HFFc6 (cell line): ENCODE results near the gene TPI1. TPM values are rescaled to one million over a fixed set of nuclear protein-coding genes. Genes with fewer than 3 reads are reported as not detected.
"Not testable (repeated sequence)": the region's sequence is repeated elsewhere in the genome, so short reads cannot be mapped to it uniquely, and the experiment has no call there.

ENCODE experiments used
- DNase-seq: peaks from one replicate; pipeline ENCODE4 v3.0.0-alpha.2; 2018
- H3K27ac Mint-ChIP-seq: 2 replicates; pipeline ENCODE4 v1.8.0; 2020; ENCODE audit warnings: mild to moderate bottlenecking, mixed read lengths
- H3K27me3 Mint-ChIP-seq: 2 replicates; pipeline ENCODE4 v1.8.0; 2021; ENCODE audit warnings: mild to moderate bottlenecking, moderate library complexity, mixed read lengths; ENCODE audit not compliant: insufficient read depth
- H3K36me3 Mint-ChIP-seq: 2 replicates; pipeline ENCODE4 v1.8.0; 2021; ENCODE audit warnings: low read depth, mixed read lengths
- H3K4me1 Mint-ChIP-seq: 2 replicates; pipeline ENCODE4 v1.8.0; 2020; ENCODE audit warnings: low read depth, mixed read lengths
- H3K4me3 Mint-ChIP-seq: 2 replicates; pipeline ENCODE4 v1.8.0; 2020; ENCODE audit warnings: mild to moderate bottlenecking, moderate library complexity, mixed read lengths
- H3K9me3 Mint-ChIP-seq: 2 replicates; pipeline ENCODE4 v1.8.0; 2020; ENCODE audit warnings: mild to moderate bottlenecking, mixed read lengths
- CTCF ChIP-seq: fragments of 200-600 bp; sonication (generic); IDR thresholded peaks from 2 replicates; pipeline ENCODE4 v1.5.0; 2021; ENCODE audit warnings: antibody characterized with exemption, mild to moderate bottlenecking
- total RNA-seq, 6 experiments: library from RNA; stranded (reverse); fragmentation: NEBNext Ultra II Directional; extraction: Animal tissue kit (Norgen Biotek cat#: 25700); gene quantifications; 2 replicates in 1 of 6; 3 replicates in 5 of 6; pipeline ENCODE4 v1.2.3, GENCODE V29; 2021

Gene TPI1
- total RNA-seq, 6 experiments from 2014 or later: 853 to 931 (median 870) TPM

- Mint-ChIP-seq H3K27me3 (peaks cover 13% of the 10 kb centered on the region), H3K4me3 (no peak overlapping the region), H3K9me3 (no peaks in the 10 kb centered on the region), H3K4me1 (peaks cover 18% of the 10 kb centered on the region), H3K27ac (peak overlapping the region; percentile 55), H3K36me3 (peaks cover 60% of the 10 kb centered on the region)
- no peak for DNase-seq
- no peak for TF ChIP-seq CTCF
Measured at GRCh38 chr12:6863586-6864321, 3.6 kb upstream of the TPI1 start.

GRCh38 chr12:6865307-6865706 is 2.0 kb upstream of the TPI1 start:
- peaks cover 17% of the 10 kb centered on the region for H3K27me3 Mint-ChIP-seq
- H3K36me3 Mint-ChIP-seq: peaks cover 68% of the 10 kb centered on the region
- DNase-seq, H3K9me3 Mint-ChIP-seq, H3K4me3 Mint-ChIP-seq, H3K27ac Mint-ChIP-seq: not testable (repeated sequence)
- H3K4me1 Mint-ChIP-seq: peaks cover 33% of the 10 kb centered on the region

GRCh38 chr12:6866163-6866919 is 990 bp upstream of the TPI1 start:
- Mint-ChIP-seq H3K36me3 (peaks cover 62% of the 10 kb centered on the region), H3K4me3 (peak overlapping the region; percentile 97), H3K4me1 (peaks cover 44% of the 10 kb centered on the region), H3K9me3 (no peaks in the 10 kb centered on the region), H3K27ac (peak overlapping the region; percentile 90), H3K27me3 (peaks cover 17% of the 10 kb centered on the region)
- no peak for TF ChIP-seq CTCF
- no peak for DNase-seq

GRCh38 chr12:6866920-6867412 is 365 bp upstream of the TPI1 start:
- DNase-seq: no peak
- Mint-ChIP-seq H3K36me3 (peaks cover 63% of the 10 kb centered on the region), H3K27me3 (peaks cover 17% of the 10 kb centered on the region)

GRCh38 chr12:6868211-6869048 is 1.1 kb downstream of the TPI1 start:
- no peaks in the 10 kb centered on the region for H3K9me3 Mint-ChIP-seq
- H3K4me1 Mint-ChIP-seq: peaks cover 49% of the 10 kb centered on the region
- no peak for TF ChIP-seq CTCF
- peaks cover 17% of the 10 kb centered on the region for H3K27me3 Mint-ChIP-seq
- peak overlapping the region; percentile 97 for H3K4me3 Mint-ChIP-seq
- peak; percentile 8 for DNase-seq
- peaks cover 58% of the 10 kb centered on the region for H3K36me3 Mint-ChIP-seq
- peak overlapping the region; percentile 85 for H3K27ac Mint-ChIP-seq

More at GRCh38 chr12:6866920-6867412, 365 bp upstream of the TPI1 start:
- H3K4me1 Mint-ChIP-seq: peaks cover 50% of the 10 kb centered on the region
- H3K27ac Mint-ChIP-seq: peak overlapping the region; percentile 90
- H3K4me3 Mint-ChIP-seq: peak overlapping the region; percentile 97
- no peak for TF ChIP-seq CTCF
- H3K9me3 Mint-ChIP-seq: no peaks in the 10 kb centered on the region
